ENCODE data around the gene SH3BGRL3. TPM values are rescaled to one million over a fixed set of nuclear protein-coding genes. Genes with fewer than 3 reads are reported as not detected.

Gene SH3BGRL3
- polyA plus RNA-seq, 2 of the 4 experiments (the other 2 are of a cell fraction), result 38.7 to 78.6 TPM

GRCh38 chr1:26239936-26240335, 40.0 kb upstream of the SH3BGRL3 start:
- Histone ChIP-seq H3K27ac (no peak overlapping the region), H3K4me3 (no peak overlapping the region), H3K9me3 (no peaks in the 10 kb centered on the region), H3K4me2 (no peak overlapping the region), H3K4me1 (peaks cover 48% of the 10 kb centered on the region)
- ATAC-seq (no peak), FAIRE-seq (no peak), DNase-seq (ENCODE audit: low read depth in 1 of 2, low spot score in 1 of 2) (no peak)
- POLR2A ChIA-PET, result no interaction called here
- TF ChIP-seq JUN (IDR thresholded peaks at IDR 0.05), result no peak
- TF ChIP-seq NPAS2 (CRISPR knock-in tag; IDR thresholded peaks at IDR 0.05; ENCODE audit: borderline replicate concordance), result no peak
- no peak for TF ChIP-seq REST (IDR thresholded peaks at IDR 0.05)
- no peak for TF ChIP-seq MAFK (IDR thresholded peaks at IDR 0.05; ENCODE audit: partially characterized antibody)
- TF ChIP-seq CTCF (IDR thresholded peaks at IDR 0.05), result no peak
- TF ChIP-seq ZNF302 (CRISPR knock-in tag; IDR thresholded peaks at IDR 0.05), result no peak
- no peak for TF ChIP-seq KDM1A (IDR thresholded peaks at IDR 0.05; ENCODE audit: low read depth)
- TF ChIP-seq EP300 (IDR thresholded peaks at IDR 0.05), result no peak
- CTCF ChIA-PET, result no interaction called here
- 79% methylated on average over 4 of the region's 4 CpGs for WGBS (ENCODE audit: missing lambda C conversion rate)

GRCh38 chr1:26252718-26253117, 27.2 kb upstream of the SH3BGRL3 start:
- DNase-seq (ENCODE audit: low read depth in 1 of 2, low spot score in 1 of 2), result no peak
- Histone ChIP-seq H3K4me3 (no peak overlapping the region), H3K4me2 (no peak overlapping the region), H3K4me1 (no peaks in the 10 kb centered on the region), H3K27ac (no peak overlapping the region), H3K9me3 (no peaks in the 10 kb centered on the region)
- FAIRE-seq, result no peak
- ChIA-PET CTCF (interaction anchor here (0.9 to 2.2 kb wide), 2 partner anchors 23 to 138 kb away, joined by 3 to 5 read pairs; no protein-coding TSS in a partner anchor), POLR2A (no interaction called here)
- 80% methylated on average over 7 of the region's 7 CpGs for WGBS (ENCODE audit: missing lambda C conversion rate)
- TF ChIP-seq ELK1 (IDR thresholded peaks at IDR 0.05; ENCODE audit: low read depth, low read length) (no peak), TFCP2L1 (CRISPR knock-in tag; IDR thresholded peaks at IDR 0.05) (no peak), NFE2L2 (conservative IDR thresholded peaks at IDR 0.05; ENCODE audit: low read length) (no peak), PHF8 (IDR thresholded peaks at IDR 0.05; ENCODE audit: borderline replicate concordance, low read depth) (no peak), EHMT2 (IDR thresholded peaks at IDR 0.05; ENCODE audit: low read depth) (no peak), HOXB13 (CRISPR knock-in tag; IDR thresholded peaks at IDR 0.05; ENCODE audit: low read depth) (no peak), GATA3 (IDR thresholded peaks at IDR 0.05; ENCODE audit: borderline replicate concordance) (no peak), RCOR1 (IDR thresholded peaks at IDR 0.05; ENCODE audit: low read depth, low read length) (no peak), JUNB (IDR thresholded peaks at IDR 0.05) (no peak), FOSL2 (IDR thresholded peaks at IDR 0.05) (no peak), FOSL2 (CRISPR knock-in tag; IDR thresholded peaks at IDR 0.05) (no peak), FOSB (CRISPR knock-in tag; IDR thresholded peaks at IDR 0.05) (no peak), CHD4 (IDR thresholded peaks at IDR 0.05; ENCODE audit: borderline replicate concordance) (no peak), USF2 (IDR thresholded peaks at IDR 0.05) (no peak), EP300 (IDR thresholded peaks at IDR 0.05) (no peak), NPAS2 (CRISPR knock-in tag; IDR thresholded peaks at IDR 0.05; ENCODE audit: borderline replicate concordance) (no peak)
- ATAC-seq, result no peak

All from A549 (cell line).